KOPT-K1 (cell line): ENCODE data around the gene PGM1.
"Not testable (repeated sequence)": the region's sequence is repeated elsewhere in the genome, so short reads cannot be mapped to it uniquely, and the experiment has no call there.

Experiments
- H3K27ac ChIP-seq: fragments of 200-600 bp; sonication (generic); 2 replicates; pipeline ENCODE4 v1.5.1; 2016; ENCODE audit warnings: antibody characterized with exemption, mild to moderate bottlenecking, low read depth, low read length; ENCODE audit not compliant: poor library complexity, severe bottlenecking
- H3K36me3 ChIP-seq: fragments of 200-600 bp; sonication (generic); 2 replicates; pipeline ENCODE4 v1.5.1; 2017; ENCODE audit warnings: antibody characterized with exemption, mild to moderate bottlenecking, low read length, moderate library complexity; ENCODE audit not compliant: insufficient read depth
- H3K9me3 ChIP-seq: fragments of 200-600 bp; sonication (generic); 2 replicates; pipeline ENCODE4 v1.5.1; 2017; ENCODE audit warnings: antibody characterized with exemption, low read length, mild to moderate bottlenecking; ENCODE audit not compliant: insufficient read depth, poor library complexity, severe bottlenecking

Gene PGM1

DNA sequence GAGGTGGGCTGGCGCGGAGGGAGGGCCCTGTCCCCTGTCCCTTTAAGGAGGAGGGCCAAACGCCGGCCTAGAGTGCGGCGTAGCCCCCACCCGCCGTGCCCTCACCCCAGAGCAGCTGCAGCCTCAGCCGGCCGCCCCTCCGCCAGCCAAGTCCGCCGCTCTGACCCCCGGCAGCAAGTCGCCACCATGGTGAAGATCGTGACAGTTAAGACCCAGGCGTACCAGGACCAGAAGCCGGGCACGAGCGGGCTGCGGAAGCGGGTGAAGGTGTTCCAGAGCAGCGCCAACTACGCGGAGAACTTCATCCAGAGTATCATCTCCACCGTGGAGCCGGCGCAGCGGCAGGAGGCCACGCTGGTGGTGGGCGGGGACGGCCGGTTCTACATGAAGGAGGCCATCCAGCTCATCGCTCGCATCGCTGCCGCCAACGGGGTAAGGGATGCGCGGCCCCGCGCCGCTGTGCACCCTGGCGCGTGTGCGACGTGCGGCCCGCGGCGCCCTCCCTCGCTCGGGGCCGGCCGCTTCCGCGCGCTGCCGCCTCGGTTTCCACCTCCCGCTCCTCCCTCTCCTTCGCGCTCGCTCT is at the start of gene PGM1:
Gene PGM1 (plus strand): TSS at position 109 of the 583 bp plus-strand sequence. CDS start 78 bp downstream, at position 187.
- Histone ChIP-seq H3K9me3 (no peaks in the 10 kb centered on the region), H3K27ac (peak within 1 kb of the TSS; percentile 83), H3K36me3 (no peaks in the 10 kb centered on the region; the same call in 1 of the 2 replicates)

DNA sequence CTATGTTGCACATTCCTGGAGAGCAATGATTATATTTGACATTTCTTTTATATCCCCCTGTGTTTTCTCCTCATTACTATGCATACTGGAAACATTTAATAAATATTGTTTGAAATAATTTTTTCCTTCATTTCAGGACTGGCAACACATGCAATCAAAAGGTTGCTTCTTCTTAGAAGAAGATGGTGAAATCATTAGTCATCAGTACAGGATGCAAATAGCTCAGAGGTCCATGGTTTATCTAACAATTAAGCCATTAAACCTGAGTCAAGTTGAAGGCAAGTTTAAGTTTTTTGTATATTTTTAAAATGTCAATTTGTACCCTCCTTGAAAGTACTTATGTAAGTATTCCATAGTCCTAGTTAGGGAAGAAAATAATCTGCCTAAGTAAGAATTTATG is 47.4 kb upstream of the PGM1 start:
- peaks cover 12% of the 10 kb centered on the region; the same call in 1 of the 2 replicates for H3K36me3 ChIP-seq
- no peaks in the 10 kb centered on the region for H3K9me3 ChIP-seq
- H3K27ac ChIP-seq: no peak overlapping the region

DNA sequence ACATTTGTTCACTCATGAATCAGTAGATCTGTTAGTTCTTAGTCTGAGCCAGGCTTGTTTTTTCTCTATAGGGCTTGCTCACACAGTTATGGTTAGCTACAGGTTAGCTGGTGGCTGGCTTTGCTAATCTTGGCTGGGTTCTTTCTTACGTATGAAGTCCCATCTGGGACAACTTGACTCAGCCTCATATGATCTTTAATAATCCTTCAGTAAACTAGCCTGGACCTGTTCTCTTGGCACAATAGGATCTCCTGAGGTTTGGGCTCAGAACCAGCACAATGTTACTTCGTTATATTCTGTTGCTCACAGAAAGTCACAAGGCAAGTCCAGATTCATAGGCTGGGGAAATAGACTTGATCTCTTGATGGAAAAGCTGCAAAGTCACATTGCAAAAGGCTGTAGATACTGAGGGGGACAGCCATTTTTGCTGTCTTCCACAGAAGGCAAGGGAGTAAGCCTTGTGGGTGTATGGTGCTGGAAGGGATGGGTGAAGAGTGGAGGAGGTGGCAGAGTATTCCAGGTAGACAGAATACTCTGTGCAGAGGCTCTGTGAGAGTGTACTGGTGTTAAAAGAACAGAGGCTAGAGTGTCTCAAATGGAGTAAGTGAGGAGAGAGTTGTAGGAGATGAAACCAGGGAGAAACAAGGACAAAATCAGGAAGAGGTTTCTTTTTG is 45.5 kb upstream of the PGM1 start:
- Histone ChIP-seq H3K9me3 (no peaks in the 10 kb centered on the region), H3K27ac (no peak overlapping the region), H3K36me3 (peaks cover 12% of the 10 kb centered on the region; the same call in 1 of the 2 replicates)

DNA sequence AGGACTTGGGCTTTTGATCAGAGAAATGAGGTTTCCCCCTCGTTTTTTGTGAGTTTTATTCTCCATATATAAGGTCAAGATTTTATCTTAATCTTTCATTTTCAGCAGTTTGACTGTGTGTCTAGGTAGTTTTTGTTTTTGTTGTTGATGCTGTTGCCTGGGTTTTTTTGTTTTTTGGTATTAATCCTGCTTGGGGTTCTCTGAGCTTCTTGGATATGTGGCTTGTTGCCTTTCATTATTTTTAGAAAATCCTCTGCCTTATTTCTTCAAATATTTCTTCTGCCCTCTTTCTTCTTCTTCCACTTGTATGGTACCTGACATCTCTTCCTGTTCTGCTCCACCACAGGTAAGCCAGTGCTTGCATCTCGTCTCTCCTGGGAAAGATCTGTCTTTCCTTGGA is 44.9 kb upstream of the PGM1 start:
- H3K9me3 ChIP-seq: no peaks in the 10 kb centered on the region
- H3K36me3 ChIP-seq: peaks cover 12% of the 10 kb centered on the region; the same call in 1 of the 2 replicates
- no peak overlapping the region for H3K27ac ChIP-seq

GRCh38 chr1:63548877-63549276 is 44.3 kb upstream of the PGM1 start:
- Histone ChIP-seq H3K9me3 (no peaks in the 10 kb centered on the region), H3K27ac (no peak overlapping the region), H3K36me3 (peaks cover 12% of the 10 kb centered on the region; the same call in 1 of the 2 replicates)

GRCh38 chr1:63555480-63555879 is 37.7 kb upstream of the PGM1 start:
- Histone ChIP-seq H3K27ac (no peak overlapping the region), H3K36me3 (no peaks in the 10 kb centered on the region), H3K9me3 (no peaks in the 10 kb centered on the region)

GRCh38 chr1:63557365-63557987 is 35.7 kb upstream of the PGM1 start:
- Histone ChIP-seq H3K27ac (no peak overlapping the region), H3K9me3 (no peaks in the 10 kb centered on the region), H3K36me3 (no peaks in the 10 kb centered on the region)

DNA sequence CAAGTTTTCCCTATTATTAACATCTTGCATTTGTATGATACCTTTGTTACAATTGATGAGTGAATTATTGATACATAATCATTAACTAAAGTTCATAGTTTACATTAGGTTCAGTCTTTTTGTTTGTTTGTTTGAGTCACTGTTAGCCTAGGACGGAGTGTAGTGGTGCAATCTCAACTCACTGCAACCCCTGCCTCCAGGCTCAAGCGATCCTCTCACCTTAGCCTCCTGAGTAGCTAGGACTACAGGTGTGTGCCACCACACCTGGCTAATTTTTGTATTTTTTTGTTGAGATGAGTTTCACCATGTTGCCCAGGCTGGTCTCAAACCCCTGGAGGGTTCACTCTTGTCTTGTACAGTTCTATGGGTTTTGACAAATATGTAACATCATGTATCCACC is 33.9 kb upstream of the PGM1 start:
- Histone ChIP-seq H3K9me3 (no peaks in the 10 kb centered on the region), H3K36me3 (no peaks in the 10 kb centered on the region), H3K27ac (no peak overlapping the region)

DNA sequence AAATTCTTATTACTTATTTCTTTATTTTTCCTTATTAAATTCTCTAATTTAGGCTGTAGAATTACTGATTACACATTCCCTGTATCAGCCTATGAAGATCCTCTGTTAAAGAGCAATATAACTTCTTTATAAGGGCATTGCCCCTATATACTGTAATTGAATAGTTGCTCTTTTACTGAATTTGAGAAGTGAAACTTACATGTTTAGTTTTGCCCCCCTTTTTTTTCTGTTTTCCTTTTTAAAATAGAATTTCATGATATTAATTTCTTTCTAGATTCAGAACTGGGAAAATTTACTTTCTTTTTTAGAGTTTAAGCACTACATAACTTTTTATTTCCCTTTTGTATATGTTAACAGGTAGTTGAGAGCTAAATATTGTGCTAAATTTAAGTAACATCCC is 29.5 kb upstream of the PGM1 start:
- Histone ChIP-seq H3K36me3 (no peaks in the 10 kb centered on the region), H3K27ac (no peak overlapping the region), H3K9me3 (no peaks in the 10 kb centered on the region)

DNA sequence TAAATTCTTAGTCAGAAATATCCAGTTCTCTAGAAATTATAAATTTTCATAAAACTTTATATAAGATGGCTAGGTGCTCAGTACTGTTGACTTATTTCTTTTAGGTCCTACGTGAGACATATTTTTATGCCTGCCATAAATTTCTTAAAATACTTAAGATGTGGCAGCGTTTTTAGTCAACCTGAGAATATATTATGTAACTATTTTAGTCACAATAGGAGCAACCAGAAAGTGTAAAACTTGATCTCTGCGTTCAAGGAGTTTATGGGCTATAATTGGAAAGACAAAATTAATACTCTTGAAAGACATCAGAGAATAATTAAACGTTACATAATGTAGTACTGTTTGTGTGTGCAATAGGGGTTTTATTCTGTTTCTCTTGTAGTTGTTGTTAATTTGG is 24.1 kb upstream of the PGM1 start:
- no peaks in the 10 kb centered on the region for H3K9me3 ChIP-seq
- no peaks in the 10 kb centered on the region for H3K36me3 ChIP-seq
- no peak overlapping the region for H3K27ac ChIP-seq

GRCh38 chr1:63569640-63570316 is 23.4 kb upstream of the PGM1 start:
- H3K27ac ChIP-seq: no peak overlapping the region
- no peaks in the 10 kb centered on the region for H3K36me3 ChIP-seq
- no peaks in the 10 kb centered on the region for H3K9me3 ChIP-seq

GRCh38 chr1:63572686-63573085 is 20.5 kb upstream of the PGM1 start:
- H3K9me3 ChIP-seq, H3K27ac ChIP-seq, H3K36me3 ChIP-seq: not testable (repeated sequence)

DNA sequence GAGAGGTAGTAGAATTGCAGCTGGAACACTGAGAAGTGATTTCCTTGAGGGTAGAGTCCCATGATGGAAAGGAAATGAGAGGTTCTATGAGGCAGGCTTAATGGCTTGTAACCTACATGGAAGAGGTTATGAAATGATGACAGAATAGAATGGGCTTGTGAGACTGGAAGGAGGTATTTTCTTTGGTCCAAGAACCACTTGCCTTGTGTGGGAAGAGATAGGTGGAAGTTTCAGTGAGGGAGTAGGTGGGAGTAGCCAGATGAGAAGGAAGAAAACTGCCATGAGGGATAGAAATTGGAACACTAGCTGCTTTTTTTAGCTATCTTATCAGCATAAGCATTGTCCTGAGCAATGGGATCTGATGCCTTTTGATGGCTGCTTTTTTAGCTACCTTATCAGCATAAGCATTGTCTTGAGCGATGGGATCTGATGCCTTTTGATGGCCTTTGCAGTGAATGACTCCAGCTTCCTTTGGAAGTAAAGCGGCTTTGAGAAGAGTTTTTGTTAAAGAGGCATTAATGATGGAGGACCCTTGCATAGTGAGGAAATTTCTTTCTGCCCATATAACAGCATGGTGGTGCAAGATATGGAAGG is 18.9 kb upstream of the PGM1 start:
- H3K36me3 ChIP-seq, H3K27ac ChIP-seq, H3K9me3 ChIP-seq: not testable (repeated sequence)

DNA sequence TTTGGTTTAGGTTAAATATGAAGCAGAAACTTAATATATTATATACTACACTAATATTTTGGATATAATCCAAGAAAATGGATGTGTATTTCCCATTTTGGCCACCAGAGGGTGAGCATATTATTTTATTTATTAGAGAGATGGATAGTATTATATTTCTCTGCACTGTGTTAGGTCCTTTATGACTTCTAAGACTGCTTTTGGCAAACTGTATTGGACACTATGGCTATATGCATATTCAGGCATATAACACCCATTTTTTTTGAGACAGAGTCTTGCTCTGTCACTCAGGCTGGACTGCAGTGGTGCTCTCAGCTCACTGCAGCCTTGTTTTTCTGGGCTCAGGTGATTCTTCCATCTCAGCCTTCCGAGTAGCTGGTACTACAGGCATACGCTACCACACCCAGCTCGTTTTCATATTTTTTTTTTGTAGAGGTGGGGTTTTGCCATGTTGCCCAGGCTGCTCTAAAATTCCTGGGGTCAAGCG is 17.8 kb upstream of the PGM1 start:
- no peaks in the 10 kb centered on the region for H3K36me3 ChIP-seq
- peaks cover 3% of the 10 kb centered on the region for H3K9me3 ChIP-seq
- no peak overlapping the region for H3K27ac ChIP-seq

GRCh38 chr1:63586326-63586725 is 6.9 kb upstream of the PGM1 start:
- H3K36me3 ChIP-seq, H3K27ac ChIP-seq: not testable (repeated sequence)
- H3K9me3 ChIP-seq: peaks cover 18% of the 10 kb centered on the region
